SK-N-SH treated with all-trans-retinoic acid at 6 μM for 48 hours (cell line): ENCODE measurements around the gene CYFIP1.

Experiments used
- ATAC-seq: fragments of 200-7000 bp; cut with Tn5 transposase; 3 replicates; pipeline ENCODE4 v1.9.1; 2020; ENCODE audit warnings: mild to moderate bottlenecking, moderate library complexity
- ARNTL ChIP-seq: fragments of 450-650 bp; formaldehyde crosslinking; IDR thresholded peaks from 2 replicates; pipeline ENCODE4 v1.5.0; 2020; ENCODE audit warnings: low read depth, mild to moderate bottlenecking, moderate library complexity, borderline replicate concordance
- BACH2 ChIP-seq: fragments of 250-450 bp; sonication (Bioruptor Pico); IDR thresholded peaks from 2 replicates; pipeline ENCODE4 v1.9.0; 2021; ENCODE audit warnings: mild to moderate bottlenecking, borderline replicate concordance
- CREB5 ChIP-seq: fragments of 250-450 bp; sonication (Bioruptor Pico); IDR thresholded peaks from 2 replicates; pipeline ENCODE4 v1.5.1; 2020; ENCODE audit warnings: low read depth, mild to moderate bottlenecking, moderate library complexity
- CSDC2 ChIP-seq: fragments of 250-450 bp; sonication (Bioruptor Pico); IDR thresholded peaks from 2 replicates; pipeline ENCODE4 v1.5.0; 2020; ENCODE audit warnings: mild to moderate bottlenecking, moderate library complexity
- CSRNP3 ChIP-seq: fragments of 250-450 bp; sonication (Bioruptor Pico); IDR thresholded peaks from 2 replicates; pipeline ENCODE4 v1.5.1; 2021; ENCODE audit warnings: mild to moderate bottlenecking, moderate library complexity
- ESRRG ChIP-seq: fragments of 250-450 bp; sonication (Bioruptor Pico); IDR thresholded peaks from 2 replicates; pipeline ENCODE4 v1.6.1; 2021; ENCODE audit warnings: mild to moderate bottlenecking
- GLIS3 ChIP-seq: fragments of 250-450 bp; sonication (Bioruptor Pico); IDR thresholded peaks from 2 replicates; pipeline ENCODE4 v1.5.0; 2020; ENCODE audit warnings: mild to moderate bottlenecking, moderate library complexity
- ISL1 ChIP-seq: fragments of 250-450 bp; sonication (Bioruptor Pico); IDR thresholded peaks from 2 replicates; pipeline ENCODE4 v2.1.2; 2022; ENCODE audit warnings: mild to moderate bottlenecking, moderate library complexity
- OSR1 ChIP-seq: fragments of 250-450 bp; sonication (Bioruptor Pico); IDR thresholded peaks from 2 replicates; pipeline ENCODE4 v1.8.0; 2022; ENCODE audit warnings: moderate library complexity, mild to moderate bottlenecking, inconsistent platforms
- PATZ1 ChIP-seq: fragments of 250-450 bp; sonication (Bioruptor Pico); IDR thresholded peaks from 2 replicates; pipeline ENCODE4 v1.8.0; 2020; ENCODE audit warnings: mild to moderate bottlenecking, moderate library complexity, borderline replicate concordance
- POU6F1 ChIP-seq: fragments of 250-450 bp; sonication (Bioruptor Pico); IDR thresholded peaks from 2 replicates; pipeline ENCODE4 v1.8.0; 2021; ENCODE audit warnings: low read depth, mild to moderate bottlenecking, moderate library complexity, borderline replicate concordance
- PPARA ChIP-seq: fragments of 250-450 bp; sonication (Bioruptor Pico); IDR thresholded peaks from 2 replicates; pipeline ENCODE4 v1.5.0; 2020; ENCODE audit warnings: mild to moderate bottlenecking, borderline replicate concordance
- RARB ChIP-seq: fragments of 250-450 bp; sonication (Bioruptor Pico); IDR thresholded peaks from 2 replicates; pipeline ENCODE4 v1.8.0; 2021; ENCODE audit warnings: mild to moderate bottlenecking, moderate library complexity
- SNAI2 ChIP-seq: fragments of 250-450 bp; sonication (Bioruptor Pico); IDR thresholded peaks from 2 replicates; pipeline ENCODE4 v1.5.0; 2020; ENCODE audit warnings: mild to moderate bottlenecking, moderate library complexity
- TCF4 ChIP-seq: fragments of 250-450 bp; sonication (Bioruptor Pico); IDR thresholded peaks from 2 replicates; pipeline ENCODE4 v1.8.0; 2021; ENCODE audit warnings: mild to moderate bottlenecking, moderate library complexity, borderline replicate concordance
- TOX ChIP-seq: fragments of 250-450 bp; sonication (Bioruptor Pico); IDR thresholded peaks from 2 replicates; pipeline ENCODE4 v1.8.0; 2021; ENCODE audit warnings: mild to moderate bottlenecking, moderate library complexity, borderline replicate concordance
- TSHZ2 ChIP-seq: fragments of 250-450 bp; sonication (Bioruptor Pico); IDR thresholded peaks from 2 replicates; pipeline ENCODE4 v1.5.0; 2020; ENCODE audit warnings: mild to moderate bottlenecking, moderate library complexity
- ZC3H10 ChIP-seq: fragments of 250-450 bp; sonication (Bioruptor Pico); IDR thresholded peaks from 2 replicates; pipeline ENCODE4 v1.5.1; 2021; ENCODE audit warnings: mild to moderate bottlenecking, moderate library complexity
- ZFP3 ChIP-seq: fragments of 250-450 bp; sonication (Bioruptor Pico); IDR thresholded peaks from 2 replicates; pipeline ENCODE4 v1.5.0; 2020; ENCODE audit warnings: mild to moderate bottlenecking, moderate library complexity
- ZNF565 ChIP-seq: fragments of 450-650 bp; formaldehyde crosslinking; conservative IDR thresholded peaks from 2 replicates; pipeline ENCODE4 v1.5.0; 2020; ENCODE audit warnings: low read depth, mild to moderate bottlenecking, moderate library complexity
- ZNF8 ChIP-seq: fragments of 450-650 bp; formaldehyde crosslinking; IDR thresholded peaks from 2 replicates; pipeline ENCODE4 v1.5.0; 2020; ENCODE audit warnings: mild to moderate bottlenecking, moderate library complexity

Gene CYFIP1

GRCh38 chr15:22941179-22941578 lies 39.0 kb downstream of the CYFIP1 start:
- no peak for TF ChIP-seq ESRRG
- TF ChIP-seq BACH2 (CRISPR knock-in tag): no peak
- no peak for TF ChIP-seq TOX (CRISPR knock-in tag)
- no peak for TF ChIP-seq ZNF565 (CRISPR knock-in tag)
- no peak for TF ChIP-seq GLIS3
- TF ChIP-seq PATZ1: no peak
- no peak for TF ChIP-seq CSDC2
- TF ChIP-seq ZC3H10: no peak
- no peak for TF ChIP-seq TSHZ2 (CRISPR knock-in tag)
- no peak for TF ChIP-seq PPARA (CRISPR knock-in tag)
- TF ChIP-seq CSRNP3 (CRISPR knock-in tag): no peak
- TF ChIP-seq TCF4 (CRISPR knock-in tag): no peak
- TF ChIP-seq RARB: no peak
- no peak for TF ChIP-seq ARNTL
- TF ChIP-seq ISL1 (CRISPR knock-in tag): no peak
- ATAC-seq: no peak

- TF ChIP-seq TSHZ2 (CRISPR knock-in tag) (no peak), GLIS3 (no peak), POU6F1 (no peak), BACH2 (CRISPR knock-in tag) (no peak), ZFP3 (no peak), RARB (no peak), OSR1 (CRISPR knock-in tag) (no peak), ESRRG (no peak), CSDC2 (no peak), PATZ1 (no peak), ISL1 (CRISPR knock-in tag) (no peak), ZC3H10 (no peak), CREB5 (CRISPR knock-in tag) (no peak), PPARA (CRISPR knock-in tag) (no peak), ZNF8 (CRISPR knock-in tag) (no peak), ARNTL (no peak), SNAI2 (CRISPR knock-in tag) (no peak)
- TF ChIP-seq, all 23 proteins: peak for 0
- ATAC-seq: no peak
Measured at GRCh38 chr15:22939652-22940061, 40.5 kb downstream of the CYFIP1 start.
